Activated CD4-positive, alpha-beta T cell treated with anti-CD3 and anti-CD28 coated beads, Interleukin-2, amount 50 U/mL, for 48 hours (primary cell): Measurements from ENCODE around the gene AKT3.
"Not testable (repeated sequence)": the region's sequence is repeated elsewhere in the genome, so short reads cannot be mapped to it uniquely, and the experiment has no call there.

Experiments
- DNase-seq, 2 experiments: peaks; one replicate each; pipeline ENCODE4 v3.0.0-alpha.2; 2020

AKT3 gene

DNA sequence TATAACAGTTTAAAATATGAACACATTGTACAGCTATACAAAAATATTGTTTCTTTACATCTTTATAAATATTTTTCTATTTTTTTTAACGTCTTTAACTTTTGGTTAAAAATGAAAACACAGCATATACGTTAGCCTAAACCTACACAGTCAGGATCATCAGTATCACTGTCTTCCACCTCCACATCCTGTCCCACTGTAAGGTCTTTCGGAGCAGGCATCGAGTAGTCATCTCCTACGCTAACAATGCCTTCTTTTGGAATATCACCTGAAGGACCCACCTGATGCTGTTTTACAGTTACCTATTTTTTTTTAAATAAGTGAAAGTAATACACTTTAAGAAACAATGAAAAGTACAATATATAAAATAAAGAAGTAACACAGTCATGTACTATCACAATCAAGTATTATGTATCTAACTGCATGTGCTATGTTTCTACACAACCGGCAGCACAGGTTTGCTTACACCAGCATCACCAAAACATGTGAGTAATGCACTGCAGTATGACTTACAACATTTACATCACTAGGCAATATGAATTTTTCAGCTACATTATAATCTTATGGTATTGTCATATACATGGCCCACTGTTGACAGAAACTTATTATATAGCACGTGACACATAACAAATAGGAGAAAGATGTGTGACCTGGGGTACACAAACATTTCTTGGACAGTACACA, 254.4 kb downstream of the AKT3 start:
- no peak for DNase-seq

DNA sequence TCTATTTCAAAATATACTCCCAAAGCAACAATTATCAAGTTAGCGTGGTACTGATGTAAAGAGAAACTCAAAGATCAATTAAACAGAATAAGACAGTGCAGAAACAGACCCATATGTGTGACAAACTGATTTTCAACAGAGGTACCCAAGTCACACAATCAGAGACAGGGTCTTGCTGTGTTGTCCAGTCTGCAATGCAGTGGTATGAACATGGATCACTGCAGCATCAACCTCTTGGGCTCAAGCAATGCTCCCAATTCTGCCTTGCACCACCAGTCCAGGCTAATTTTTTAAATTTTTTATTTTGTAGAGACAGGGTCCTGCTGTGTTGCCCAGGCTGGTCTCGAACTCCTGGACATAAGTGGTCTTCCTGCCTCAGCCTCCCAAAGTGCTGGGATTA, 255.6 kb downstream of the AKT3 start:
- no peak for DNase-seq

DNA sequence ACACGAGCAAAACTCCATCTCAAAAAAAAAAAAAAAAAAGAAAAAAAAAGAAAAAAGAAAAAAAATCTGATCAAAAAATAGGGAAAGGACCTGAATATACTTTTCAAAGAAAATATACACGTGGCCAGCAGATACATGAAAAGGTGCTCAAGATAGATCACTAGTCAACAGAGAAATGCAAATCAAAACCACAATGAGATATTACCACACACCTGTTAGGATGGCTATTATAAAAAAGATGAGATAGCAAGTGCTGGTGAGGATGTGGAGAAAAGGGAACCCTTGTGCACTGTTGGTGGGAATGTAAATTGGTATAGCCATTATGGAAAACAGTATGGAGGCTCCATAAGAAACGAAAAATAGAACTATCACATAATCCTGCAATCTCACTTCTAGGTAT, 260.8 kb downstream of the AKT3 start:
- not testable (repeated sequence) for DNase-seq

DNA sequence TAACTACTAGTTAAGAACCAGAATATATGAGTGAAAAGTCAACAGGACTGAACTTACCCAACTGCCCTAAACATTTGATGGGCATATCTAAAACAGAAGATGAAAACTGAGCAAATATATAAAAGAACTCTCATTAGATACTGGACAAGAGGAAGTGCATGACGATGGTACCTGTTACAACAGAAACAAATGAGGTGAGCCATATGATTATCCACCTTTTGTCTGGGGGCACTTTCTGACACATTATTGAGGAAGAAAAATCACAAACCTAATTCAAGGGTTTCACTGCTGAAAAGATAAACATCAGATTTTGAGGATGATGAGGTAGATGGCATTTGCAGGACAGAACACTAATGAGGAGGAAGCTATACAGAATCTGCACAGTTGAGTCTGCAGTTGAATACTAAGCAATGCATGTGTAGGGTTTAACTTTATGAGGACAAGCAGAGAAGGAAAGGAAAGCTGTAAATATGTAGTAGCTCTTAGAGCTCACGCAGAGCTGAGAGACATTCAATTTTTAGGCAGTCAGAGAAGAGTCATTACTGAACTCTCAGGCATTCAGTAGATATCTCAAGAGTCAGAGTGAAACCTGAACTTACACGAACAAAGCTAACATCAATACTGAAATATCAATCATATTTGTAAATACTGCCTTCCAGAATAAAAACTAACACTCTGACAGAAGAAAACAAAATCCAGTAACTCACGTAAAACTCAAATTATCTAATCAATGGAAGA, 262.1 kb downstream of the AKT3 start:
- no peak for DNase-seq

DNA sequence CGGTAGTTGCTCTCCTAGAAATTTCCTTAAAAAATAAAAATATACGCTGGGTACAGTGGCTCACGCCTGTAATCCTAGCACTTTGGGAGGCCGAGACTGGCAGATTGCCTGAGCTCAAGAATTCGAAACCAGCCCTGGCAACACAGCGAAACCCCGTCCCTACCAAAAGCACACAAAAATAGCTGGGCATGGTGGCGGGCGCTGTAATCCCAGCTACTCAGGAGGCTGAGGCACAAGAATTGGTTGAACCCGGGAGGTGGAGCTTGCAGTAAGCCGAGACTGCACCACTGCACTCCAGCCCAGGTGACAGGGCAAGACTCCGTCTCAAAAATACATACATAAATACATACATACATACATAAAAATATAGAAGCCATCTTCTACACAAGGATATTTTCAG, 262.8 kb downstream of the AKT3 start:
- no peak for DNase-seq

DNA sequence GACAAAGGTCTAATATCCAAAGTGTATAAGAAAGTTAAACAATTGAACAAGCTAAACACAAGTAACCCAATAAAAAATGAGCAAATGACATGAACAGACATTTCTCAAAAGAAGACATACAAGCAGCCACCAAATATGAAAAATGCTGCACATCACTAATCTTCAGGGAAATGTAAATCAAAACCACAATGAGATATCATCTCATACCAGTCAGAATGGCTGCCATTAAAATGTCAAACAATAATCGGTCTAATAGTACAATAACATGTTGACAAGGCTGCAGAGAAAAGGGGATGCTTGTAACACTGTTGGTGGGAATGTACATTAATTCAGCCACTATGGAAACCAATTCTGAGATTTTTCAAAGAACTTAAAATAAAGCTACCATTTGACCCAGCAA, 264.1 kb downstream of the AKT3 start:
- DNase-seq = no peak

DNA sequence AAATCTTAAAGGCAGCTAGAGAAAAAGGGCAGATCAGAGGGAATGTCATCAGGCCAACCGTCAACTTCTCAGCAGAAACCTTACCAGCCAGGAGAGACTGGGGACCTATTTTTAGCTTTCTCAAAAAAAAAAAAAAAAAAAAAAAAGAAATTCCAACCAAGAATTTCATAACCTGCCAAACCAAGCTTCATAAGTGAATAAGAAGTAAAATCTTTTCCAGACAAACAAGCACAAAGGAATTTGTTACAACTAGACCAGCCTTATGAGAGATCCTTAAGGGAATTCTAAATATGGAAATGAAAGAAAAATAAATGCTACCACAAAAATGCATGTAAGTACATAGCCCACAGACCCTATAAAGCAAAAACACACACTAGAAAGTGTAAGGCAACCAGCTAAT, 267.7 kb downstream of the AKT3 start:
- no peak for DNase-seq

DNA sequence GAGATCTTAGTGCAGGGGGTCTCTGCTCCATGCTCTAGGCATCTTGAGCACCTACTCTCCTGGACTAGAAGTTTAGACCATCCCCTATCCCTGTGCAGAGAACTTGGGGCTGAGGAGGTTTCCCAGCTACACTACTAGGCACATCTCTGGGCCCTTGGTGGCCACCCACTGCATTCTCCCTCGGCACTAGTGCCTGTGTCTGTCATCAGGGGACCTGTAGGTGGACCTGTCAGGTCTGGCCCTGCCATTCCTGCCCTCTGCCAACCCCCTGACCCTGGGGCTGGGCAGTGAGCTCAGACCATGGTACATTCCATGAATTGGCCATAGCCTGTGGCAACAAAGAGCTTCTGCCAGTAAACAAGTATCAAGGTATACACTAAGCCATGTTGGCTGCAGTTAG, 269.1 kb downstream of the AKT3 start:
- no peak for DNase-seq

DNA sequence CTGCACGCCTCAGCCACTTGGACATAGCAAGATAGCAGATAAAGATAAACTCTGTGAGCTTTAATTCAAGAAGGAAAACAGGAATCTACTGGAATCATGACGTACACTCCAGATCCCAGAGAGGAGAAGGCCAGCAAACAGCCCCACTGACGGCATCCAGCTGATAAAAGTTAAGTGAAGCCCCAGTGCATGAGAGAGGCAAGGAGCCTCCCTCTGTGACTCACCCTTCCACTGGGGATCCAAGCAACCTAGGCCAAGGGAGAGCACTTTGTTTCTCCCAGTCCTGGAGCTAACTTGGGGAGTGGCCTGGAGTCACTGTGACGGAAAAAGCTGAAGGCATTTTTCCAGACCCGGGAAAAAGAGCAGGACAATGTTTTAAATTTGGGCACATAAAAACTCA, 270.0 kb downstream of the AKT3 start:
- DNase-seq = no peak

DNA sequence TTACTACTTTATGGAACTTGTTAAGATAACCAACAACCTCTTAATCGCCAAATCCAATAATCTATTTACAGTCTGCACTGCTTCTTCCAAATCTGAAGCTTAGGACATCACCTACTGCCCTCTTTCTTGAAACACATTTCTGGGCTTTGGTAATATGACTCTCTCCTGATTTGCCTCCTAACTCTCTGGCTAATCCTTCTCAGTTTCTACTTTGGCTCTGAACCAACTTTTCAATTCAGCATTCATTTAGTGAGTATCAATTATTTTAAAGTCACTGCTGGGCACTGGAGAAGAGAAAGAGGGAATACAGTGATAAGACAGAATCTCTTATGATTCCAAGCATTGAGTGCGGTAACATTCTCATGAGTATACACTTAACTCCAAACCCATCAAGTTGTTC, 275.0 kb downstream of the AKT3 start:
- DNase-seq = no peak

DNA sequence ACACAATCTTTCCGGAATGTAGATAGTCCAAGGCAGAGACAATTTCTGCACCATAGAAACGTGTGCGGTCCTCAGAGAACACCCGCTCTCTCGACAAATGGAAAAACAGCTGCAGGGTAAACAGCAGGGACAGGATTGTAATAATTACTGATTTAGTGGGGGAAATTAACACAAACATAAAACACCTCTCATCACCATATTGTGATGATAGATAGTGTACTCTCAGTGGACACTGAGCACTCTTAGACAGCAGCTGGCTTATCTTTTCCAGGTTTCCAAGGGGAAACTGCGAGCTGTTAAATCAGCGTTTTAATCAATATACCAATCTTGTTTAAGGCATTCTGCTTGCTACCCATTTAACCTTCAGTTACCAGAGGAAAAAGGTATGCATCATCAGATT, 277.1 kb downstream of the AKT3 start:
- no peak for DNase-seq

DNA sequence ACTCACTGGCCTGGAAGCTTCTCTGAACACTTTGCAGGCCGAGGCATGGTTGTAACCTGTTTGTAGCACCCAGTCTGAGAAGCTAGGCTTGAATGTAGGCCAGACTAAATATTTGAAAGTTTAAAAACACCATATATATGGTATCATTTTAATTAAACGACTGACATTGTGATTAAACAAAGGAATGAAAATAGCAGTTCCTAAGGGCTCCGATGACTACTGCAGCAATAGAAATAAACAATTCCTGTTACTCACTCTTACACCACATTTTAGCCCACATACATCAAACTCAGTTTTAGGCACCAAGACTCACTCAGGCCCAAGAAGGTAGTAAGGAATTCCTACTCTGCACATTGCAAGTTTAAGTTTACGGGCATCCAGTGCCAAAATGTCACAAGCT, 281.2 kb downstream of the AKT3 start:
- no peak for DNase-seq

DNA sequence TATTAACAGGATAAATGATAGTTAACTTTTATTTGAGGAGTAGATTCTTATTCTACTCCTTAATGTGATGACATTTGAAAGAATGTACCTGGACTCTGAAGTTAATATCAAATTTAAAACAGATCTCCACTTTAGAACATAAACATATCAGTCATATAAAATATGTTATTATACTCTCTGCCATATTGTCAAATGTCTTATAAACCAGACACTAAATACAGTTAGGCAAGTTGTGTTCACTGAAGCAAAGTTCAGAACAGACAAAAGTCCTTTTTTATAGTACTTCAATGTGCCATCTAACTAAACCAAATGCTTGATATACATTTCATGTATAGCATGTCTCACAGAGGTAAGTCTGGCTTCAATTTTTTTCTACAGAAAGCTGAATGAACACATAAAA, 285.2 kb downstream of the AKT3 start:
- DNase-seq = no peak

DNA sequence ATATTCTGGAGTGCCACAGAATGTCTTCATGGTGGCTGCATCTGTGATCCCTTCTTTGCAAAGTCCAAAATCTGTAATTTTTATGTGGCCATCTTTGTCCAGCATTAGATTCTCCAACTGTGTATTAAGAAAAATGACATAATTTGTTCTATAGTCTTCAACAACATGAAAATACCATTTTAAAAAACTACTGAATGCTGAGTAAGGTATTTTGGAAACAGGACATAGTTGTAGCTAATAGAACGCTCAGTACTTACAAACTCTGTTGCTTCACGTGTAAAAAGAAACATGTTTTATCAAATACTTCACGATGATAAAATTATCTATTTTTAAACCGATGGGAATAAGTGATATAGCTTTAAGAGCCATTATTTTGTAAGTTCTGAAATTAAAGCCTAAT, 286.3 kb downstream of the AKT3 start:
- DNase-seq = no peak

DNA sequence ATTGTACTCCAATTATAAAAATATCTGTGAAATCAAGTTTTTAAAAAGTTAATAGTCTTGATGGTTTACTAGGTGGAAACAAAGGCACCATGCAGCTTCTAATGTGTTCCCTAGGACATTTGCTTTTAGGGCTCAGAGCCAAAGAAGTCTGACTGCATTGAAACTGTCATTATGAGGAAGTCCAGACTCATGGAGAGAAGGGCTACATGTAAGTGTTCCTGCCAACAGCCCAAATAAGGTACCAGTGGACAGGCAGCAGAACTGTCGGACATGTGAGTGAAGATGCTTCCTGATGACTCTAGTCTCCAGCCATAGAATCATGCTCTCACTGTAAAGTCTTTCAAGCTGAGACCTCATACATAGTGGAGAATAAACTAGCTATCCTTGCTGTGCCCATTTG, 287.6 kb downstream of the AKT3 start:
- no peak for DNase-seq

DNA sequence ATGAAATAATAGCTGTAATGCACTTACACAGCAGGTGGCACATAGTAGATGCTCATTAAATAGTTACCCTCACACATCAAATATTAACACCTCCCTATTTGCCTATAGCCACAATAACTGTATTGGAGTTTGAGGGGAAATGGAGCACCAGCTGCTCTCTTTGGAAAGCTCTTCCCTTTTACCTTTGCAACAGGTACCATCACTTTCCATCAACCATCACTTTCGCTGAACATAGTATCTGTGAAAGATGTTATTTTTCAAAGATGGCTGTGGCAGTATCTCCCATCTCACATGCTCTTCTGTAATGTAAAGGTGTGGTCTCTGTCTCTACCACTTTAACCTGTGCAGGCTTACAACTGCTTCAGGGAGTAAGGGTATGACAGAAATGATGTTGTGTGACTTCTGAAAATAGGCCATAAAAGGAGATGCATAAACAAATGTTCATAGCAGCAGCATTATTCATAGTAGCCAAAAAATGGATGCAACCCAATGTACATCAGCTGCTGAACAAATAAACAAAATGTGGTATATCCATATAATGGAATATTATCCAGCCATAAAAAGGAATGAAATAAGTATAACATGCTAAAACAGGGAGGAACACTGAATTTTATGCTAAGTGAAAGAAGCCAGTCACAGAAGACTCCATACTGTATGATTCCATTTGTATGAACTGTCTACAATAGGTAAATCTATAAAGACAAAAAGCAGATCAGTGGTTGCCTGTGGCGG, 288.3 kb downstream of the AKT3 start:
- DNase-seq = no peak

DNA sequence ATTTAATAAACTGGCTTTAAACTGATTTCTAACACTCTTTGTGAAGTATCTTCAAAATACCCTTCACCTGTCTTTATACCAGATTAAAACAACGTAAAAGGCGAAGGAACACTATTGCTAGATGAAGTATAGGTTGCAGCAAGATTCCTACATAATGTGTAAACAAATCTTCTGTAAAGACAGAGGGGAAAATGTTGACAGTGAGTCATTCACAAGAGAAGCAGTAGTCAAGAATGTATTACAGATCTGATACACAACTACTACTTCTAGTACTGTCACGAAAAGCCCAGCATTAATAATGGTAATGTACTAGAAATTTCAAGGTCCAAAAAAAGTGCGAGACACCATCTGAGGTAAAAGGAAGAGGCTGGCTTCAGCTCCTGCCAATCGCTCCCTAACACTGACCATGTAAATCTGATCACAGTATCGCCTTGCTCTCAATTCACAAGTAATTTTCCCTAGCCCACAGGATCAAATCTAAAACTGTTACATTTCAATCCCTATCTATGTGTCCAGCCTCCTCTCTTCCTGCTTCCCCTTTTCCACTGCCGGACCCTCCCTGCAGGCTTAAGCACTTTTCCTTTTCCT, 290.4 kb downstream of the AKT3 start:
- DNase-seq = no peak

DNA sequence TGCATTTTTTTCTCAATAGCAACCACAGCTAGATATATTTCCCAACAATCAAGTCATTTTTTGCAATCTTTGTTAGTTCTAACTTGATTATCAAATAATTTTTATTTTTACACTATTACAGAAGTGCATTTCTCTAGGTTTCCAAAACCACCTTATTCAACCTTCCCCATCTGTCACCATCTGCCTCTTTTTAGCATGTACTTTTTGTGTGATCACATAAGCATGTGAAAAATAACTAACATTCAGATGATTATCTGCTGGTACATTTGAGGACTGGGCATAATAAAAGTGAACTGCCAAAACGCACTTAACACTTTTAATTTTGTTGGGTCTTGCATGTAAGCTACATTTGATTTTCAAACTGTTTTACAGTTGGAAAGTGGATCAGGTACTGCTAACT, 291.5 kb downstream of the AKT3 start:
- DNase-seq = no peak

DNA sequence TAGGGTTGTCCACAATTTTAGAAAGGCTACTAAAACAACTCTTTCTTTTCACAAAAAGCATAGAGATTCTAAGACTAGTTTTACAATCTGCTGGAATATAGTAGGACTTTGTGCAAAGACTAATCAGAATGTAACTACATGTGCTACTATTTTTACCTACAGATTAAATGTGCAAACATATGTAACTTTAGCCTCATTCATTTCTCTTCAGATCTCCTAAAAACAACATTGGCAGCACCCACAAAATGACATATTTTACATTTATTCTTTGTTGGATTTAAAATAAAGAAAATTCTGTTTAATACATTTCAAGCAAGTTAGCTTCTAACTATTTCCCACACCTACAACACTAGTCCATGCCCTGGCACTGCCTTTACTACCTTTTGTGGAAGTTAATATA, 292.2 kb downstream of the AKT3 start:
- no peak for DNase-seq

DNA sequence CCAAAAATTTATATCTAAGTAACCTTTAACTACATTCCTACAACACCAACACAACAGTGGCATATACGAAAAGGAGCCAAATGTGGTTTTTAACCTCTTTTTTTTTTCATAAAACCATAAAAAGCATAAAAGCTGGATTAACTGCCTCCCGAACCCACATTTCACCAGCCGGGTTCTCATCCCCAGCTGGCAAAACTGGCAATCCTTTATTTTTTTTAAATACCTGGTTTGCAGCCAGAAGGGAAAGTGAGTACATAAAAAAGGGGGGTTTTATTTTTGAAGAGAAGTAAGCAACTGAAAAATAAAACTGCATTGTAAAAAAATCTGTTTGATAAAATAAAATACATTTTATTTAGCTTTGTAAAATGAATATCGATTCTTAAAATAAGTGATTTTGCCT, 295.4 kb downstream of the AKT3 start:
- no peak for DNase-seq

DNA sequence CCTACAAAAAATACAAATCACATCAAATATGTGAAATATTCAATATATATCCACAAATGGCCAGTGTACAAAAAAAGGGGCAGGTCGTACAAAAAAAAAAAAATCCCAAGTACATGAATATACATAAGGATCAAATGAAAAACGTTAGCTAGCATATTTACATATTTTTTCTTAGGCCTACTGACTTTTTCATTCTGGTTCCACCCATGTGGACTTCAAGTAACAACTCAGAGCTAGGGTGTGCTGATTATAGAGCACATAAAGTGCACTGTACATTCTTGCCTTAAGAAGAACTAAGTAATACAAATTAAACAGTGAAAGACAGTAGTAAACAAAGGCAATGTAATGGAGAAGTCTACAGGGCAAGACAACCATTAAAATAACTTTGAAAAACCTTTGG, 297.0 kb downstream of the AKT3 start:
- no peak for DNase-seq

DNA sequence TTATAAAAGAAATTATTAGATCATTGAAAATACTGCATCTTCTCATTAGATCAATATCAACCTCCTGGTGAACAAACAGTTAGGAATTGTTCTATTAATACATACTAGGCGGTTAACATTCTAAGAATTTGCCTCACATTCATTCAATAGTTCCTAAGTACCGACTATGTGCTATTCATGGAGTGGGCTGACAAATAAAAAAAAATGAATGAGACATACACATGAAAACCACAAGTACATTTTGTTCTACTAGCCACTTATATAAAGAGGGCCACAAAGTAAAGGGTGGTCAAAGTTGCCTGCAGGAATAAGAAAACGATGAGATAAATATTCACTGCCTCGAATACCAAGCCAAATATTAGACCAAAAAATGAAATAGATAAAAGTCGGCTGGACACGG, 299.8 kb downstream of the AKT3 start:
- DNase-seq = no peak

DNA sequence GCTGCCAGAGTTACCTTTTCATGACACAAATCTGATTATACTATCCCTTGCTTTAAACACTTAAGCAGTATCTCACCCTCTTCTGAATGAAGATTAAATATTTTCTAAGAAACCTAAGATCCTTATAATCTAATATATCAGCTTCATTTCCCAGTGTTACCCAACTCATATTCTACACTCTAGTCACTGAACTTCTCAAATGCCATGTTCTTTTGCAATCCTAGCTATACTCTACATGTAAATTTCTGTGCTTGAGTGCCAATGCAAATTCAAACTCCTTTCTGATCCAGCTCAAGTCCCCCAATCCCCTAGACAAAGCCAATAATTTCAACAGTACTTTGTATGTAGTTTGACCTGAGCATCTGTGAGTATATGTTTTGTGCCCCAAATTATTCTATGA, 300.3 kb downstream of the AKT3 start:
- no peak for DNase-seq

DNA sequence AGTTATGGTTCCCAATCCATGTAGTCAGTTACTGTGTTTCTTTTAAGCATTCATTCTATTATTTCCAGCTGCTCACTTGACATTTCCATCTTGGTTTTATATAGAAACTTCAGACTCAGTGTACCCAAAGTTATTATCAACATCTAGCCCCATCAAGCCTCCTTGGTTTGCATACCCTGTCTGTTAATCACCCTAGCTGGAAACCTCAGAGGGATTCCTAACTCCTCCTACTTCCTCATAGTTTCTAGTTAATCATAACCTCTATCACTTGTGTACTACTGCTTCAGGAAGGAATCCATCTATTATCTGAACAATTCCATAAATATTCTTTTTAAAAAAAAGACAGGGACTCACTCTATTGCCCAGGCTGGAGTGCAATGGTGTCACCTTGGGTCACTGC, 300.9 kb downstream of the AKT3 start:
- no peak for DNase-seq
